ENCODE results near the gene ZNF579. TPM values are rescaled to one million over a fixed set of nuclear protein-coding genes. Genes with fewer than 3 reads are reported as not detected.

The ZNF579 gene
- total RNA-seq, 1 experiment from 2014 or later: 13.5 TPM

GRCh38 chr19:55614711-55615542, 34.3 kb upstream of the ZNF579 start:
- H3K9me3 ChIP-seq (ENCODE audit: low read length): no peaks in the 10 kb centered on the region
- no peaks in the 10 kb centered on the region for H3K27me3 ChIP-seq (ENCODE audit: low read length)
- ATAC-seq: no peak
- no peak overlapping the region for H3K4me3 ChIP-seq (ENCODE audit: low read length)
- H3K36me3 ChIP-seq (ENCODE audit: low read depth, low read length): no peaks in the 10 kb centered on the region; the same call in 1 of the 2 replicates
- no peak overlapping the region for H3K4me2 ChIP-seq (ENCODE audit: low read length)
- TF ChIP-seq EZH2phosphoT487 (IDR thresholded peaks at IDR 0.05; ENCODE audit: borderline replicate concordance, low read length) (no peak), EZH2 (IDR thresholded peaks at IDR 0.05; ENCODE audit: low read length, unreplicated experiment) (no peak), CTCF (conservative IDR thresholded peaks at IDR 0.05; ENCODE audit: low read depth, low read length) (no peak)
- no peak overlapping the region for H3K27ac ChIP-seq (ENCODE audit: low read length)
- no peaks in the 10 kb centered on the region for H3F3A ChIP-seq (ENCODE audit: low read length, unreplicated experiment)
- H3K4me1 ChIP-seq (ENCODE audit: insufficient read depth, low read length): no peaks in the 10 kb centered on the region
- H4K20me1 ChIP-seq (ENCODE audit: low read length): no peaks in the 10 kb centered on the region; the same call in 1 of the 2 replicates
- DNase-seq: no peak
- ChIA-PET POLR2A (ENCODE audit: unreplicated experiment) (no interaction called here), CTCF (no interaction called here)
- H3K9me2 ChIP-seq (replicated peaks; ENCODE audit: low read length): no peaks in the 10 kb centered on the region
- intact Hi-C loops (cut with micrococcal nuclease): no loop called here
- no peak overlapping the region for H2AFZ ChIP-seq (ENCODE audit: low read length)
- no TSS peak for BruUV-seq (replicated peaks)
- H3K9ac ChIP-seq (ENCODE audit: low read length): no peak overlapping the region
- H3K79me2 ChIP-seq (ENCODE audit: low read length): peaks cover 8% of the 10 kb centered on the region; the same call in 1 of the 2 replicates

GRCh38 chr19:55613930-55614710, 33.5 kb upstream of the ZNF579 start:
- Histone ChIP-seq H3K27me3 (ENCODE audit: low read length) (no peaks in the 10 kb centered on the region), H4K20me1 (ENCODE audit: low read length) (no peaks in the 10 kb centered on the region; the same call in 1 of the 2 replicates), H3K4me2 (ENCODE audit: low read length) (no peak overlapping the region), H3F3A (ENCODE audit: low read length, unreplicated experiment) (no peaks in the 10 kb centered on the region), H3K79me2 (ENCODE audit: low read length) (peaks cover 8% of the 10 kb centered on the region; the same call in 1 of the 2 replicates), H3K9ac (ENCODE audit: low read length) (no peak overlapping the region), H3K27ac (ENCODE audit: low read length) (no peak overlapping the region), H3K4me1 (ENCODE audit: insufficient read depth, low read length) (no peaks in the 10 kb centered on the region), H3K4me3 (ENCODE audit: low read length) (no peak overlapping the region), H3K36me3 (ENCODE audit: low read depth, low read length) (no peaks in the 10 kb centered on the region; the same call in 1 of the 2 replicates), H3K9me3 (ENCODE audit: low read length) (no peaks in the 10 kb centered on the region), H2AFZ (ENCODE audit: low read length) (no peak overlapping the region), H3K9me2 (replicated peaks; ENCODE audit: low read length) (no peaks in the 10 kb centered on the region)
- CTCF ChIA-PET: no interaction called here
- no peak for ATAC-seq
- POLR2A ChIA-PET (ENCODE audit: unreplicated experiment): no interaction called here
- no peak for DNase-seq
- TF ChIP-seq EZH2 (IDR thresholded peaks at IDR 0.05; ENCODE audit: low read length, unreplicated experiment): no peak
- no peak for TF ChIP-seq CTCF (conservative IDR thresholded peaks at IDR 0.05; ENCODE audit: low read depth, low read length)
- TF ChIP-seq EZH2phosphoT487 (IDR thresholded peaks at IDR 0.05; ENCODE audit: borderline replicate concordance, low read length): no peak
- no TSS peak for BruUV-seq (replicated peaks)
- intact Hi-C loops (cut with micrococcal nuclease): no loop called here
